Fibroblast of pulmonary artery (primary cell): Measurements from ENCODE around the gene MT1G.
A peak's percentile ranks its signal among the peaks of the same experiment; 100 is the strongest.

Experiments
- DNase-seq: peaks from one replicate; pipeline ENCODE4 v3.0.0-alpha.2; 2010; ENCODE audit warnings: low read depth
- H3K4me3 ChIP-seq: replicated peaks from 2 replicates; pipeline ENCODE4 v1.5.1; 2011; ENCODE audit warnings: low read depth, mild to moderate bottlenecking, control low read depth, low read length, moderate library complexity
- CTCF ChIP-seq: IDR thresholded peaks from 2 replicates; pipeline ENCODE4 v1.5.1; 2011; ENCODE audit warnings: mild to moderate bottlenecking, control low read depth, low read length, inconsistent platforms; ENCODE audit errors: missing control alignments

The MT1G gene

DNA sequence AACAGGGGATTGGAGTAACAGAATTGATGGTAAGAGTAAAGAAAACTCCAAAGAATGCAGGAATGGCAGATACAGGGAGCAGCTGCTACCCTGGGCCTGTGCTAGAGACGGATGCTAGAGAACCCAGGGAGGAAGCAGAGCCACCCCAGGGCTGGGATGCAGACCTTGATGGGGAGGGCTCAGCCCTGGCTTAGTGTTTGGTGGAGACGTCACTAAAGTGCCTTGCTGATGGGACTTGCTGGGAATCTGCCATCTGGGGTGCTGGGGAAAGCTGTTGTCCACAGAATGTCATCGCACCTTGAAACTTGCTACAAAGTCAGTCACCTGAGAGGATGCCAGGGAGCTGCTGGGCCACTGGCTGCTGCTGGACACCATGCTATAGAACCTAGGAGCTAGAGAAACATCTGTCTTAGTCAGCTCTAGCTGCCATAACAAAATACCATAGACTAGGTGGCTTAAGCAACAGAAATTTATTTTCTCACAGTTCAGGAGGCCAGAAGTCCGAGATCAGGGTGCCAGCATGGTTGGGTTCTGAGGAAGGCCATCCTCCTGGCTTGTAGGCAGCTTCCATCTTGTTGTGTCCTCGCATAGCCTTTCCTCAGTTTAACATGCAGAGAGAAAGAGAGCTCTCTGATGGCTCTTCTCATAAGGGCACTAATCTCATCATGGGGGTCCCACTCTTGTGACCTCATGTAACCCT lies 29.7 kb upstream of the MT1G start:
- H3K4me3 ChIP-seq, result no peak overlapping the region
- DNase-seq, result no peak
- TF ChIP-seq CTCF, result no peak

- TF ChIP-seq CTCF, result no peak
- DNase-seq, result no peak
- H3K4me3 ChIP-seq, result no peak overlapping the region
Measured at GRCh38 chr16:56695246-56695645, 27.4 kb upstream of the MT1G start.

DNA sequence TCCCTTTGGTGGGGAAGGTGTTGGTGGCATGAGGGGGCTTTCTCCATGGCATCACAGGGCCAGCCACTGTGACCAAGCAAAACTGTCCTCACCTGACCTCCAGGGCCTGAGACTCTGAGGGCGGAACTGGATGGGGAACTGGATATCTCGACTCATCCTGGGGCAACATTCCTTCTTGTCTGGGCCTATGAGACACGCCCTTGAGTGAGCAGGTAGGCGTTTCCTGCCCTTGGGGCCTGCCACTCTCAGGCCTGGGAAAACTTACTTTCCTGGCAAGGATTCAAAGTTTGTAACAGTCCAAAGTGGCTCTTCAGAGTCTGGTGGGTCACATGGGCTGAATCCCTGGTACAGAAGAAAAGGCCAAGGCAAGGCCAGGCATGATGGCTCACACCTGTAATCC lies 24.0 kb upstream of the MT1G start:
- TF ChIP-seq CTCF, result no peak
- peak; percentile 32 for DNase-seq
- no peak overlapping the region for H3K4me3 ChIP-seq

DNA sequence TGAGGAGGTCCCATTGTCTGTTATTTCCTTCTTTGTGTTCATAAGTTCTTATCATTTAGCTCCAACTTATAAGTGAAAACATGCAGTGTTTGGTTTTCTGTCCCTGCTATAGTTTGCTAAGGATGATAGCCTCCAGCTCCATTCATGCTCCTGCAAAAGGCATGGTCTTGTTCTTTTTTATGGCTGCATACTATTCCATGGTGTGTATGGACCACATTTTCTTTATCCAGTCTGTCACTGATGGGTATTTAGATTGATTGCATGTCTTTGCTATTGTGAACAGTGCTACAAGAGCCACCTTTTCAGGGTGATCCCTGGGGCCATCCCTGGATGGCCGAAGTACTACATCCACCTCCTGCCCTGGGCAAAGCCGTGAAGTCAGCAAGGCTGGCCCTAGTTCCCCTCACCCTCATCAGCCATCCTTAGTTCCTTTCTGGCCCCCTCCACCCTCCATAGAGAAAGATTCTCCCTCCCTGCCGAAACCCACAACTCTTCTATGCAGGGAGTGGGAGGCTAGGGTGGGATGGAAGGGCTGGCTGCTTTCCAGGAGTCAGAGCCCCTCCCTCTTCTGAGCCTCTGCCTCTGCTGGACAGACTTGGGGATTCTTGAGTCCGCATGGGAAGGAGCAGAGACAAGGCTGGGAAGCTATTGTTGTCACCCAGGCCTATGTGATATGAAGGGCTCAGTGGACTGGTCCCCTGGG lies 22.7 kb upstream of the MT1G start:
- H3K4me3 ChIP-seq, result no peak overlapping the region
- no peak for DNase-seq
- no peak for TF ChIP-seq CTCF

DNA sequence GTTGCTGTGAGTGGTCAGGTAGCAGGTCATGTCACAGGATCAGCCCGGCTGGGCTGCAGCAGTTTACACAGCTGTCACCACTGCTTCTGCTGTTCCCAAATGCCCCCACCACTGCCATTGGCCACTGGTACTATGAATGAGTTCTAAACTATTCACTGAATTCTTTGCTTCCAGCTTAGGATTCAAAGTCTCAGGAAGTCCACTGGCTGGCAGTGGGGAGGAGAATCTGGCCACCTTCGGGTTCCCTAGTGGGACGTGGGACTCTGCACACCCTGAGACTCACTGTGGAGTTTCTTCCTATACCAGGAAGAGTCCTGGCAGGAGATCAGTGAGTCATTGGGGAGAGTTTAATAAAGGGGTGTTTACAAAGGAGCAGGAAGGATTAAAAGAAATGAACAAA lies 21.3 kb upstream of the MT1G start:
- no peak for TF ChIP-seq CTCF
- no peak for DNase-seq
- H3K4me3 ChIP-seq, result no peak overlapping the region

- DNase-seq, result no peak
- TF ChIP-seq CTCF, result no peak
- H3K4me3 ChIP-seq, result no peak overlapping the region
Measured at GRCh38 chr16:56688762-56689161, 20.9 kb upstream of the MT1G start.

- no peak for DNase-seq
- no peak overlapping the region for H3K4me3 ChIP-seq
- no peak for TF ChIP-seq CTCF
Measured at GRCh38 chr16:56686758-56687157, 18.9 kb upstream of the MT1G start.
